HG03558 (cell line): ENCODE data around the gene CPNE9.

Experiments used
- ATAC-seq: cut with Tn5 transposase; IDR thresholded peaks from one replicate; pipeline ENCODE4 v1.9.1; 2021; ENCODE audit warnings: moderate number of reproducible peaks; ENCODE audit not compliant: unreplicated experiment; ENCODE audit errors: extremely low read depth

Gene CPNE9

GRCh38 chr3:9715136-9715535, 11.5 kb downstream of the CPNE9 start:
- ATAC-seq, result no peak

- no peak for ATAC-seq
These were observed 12.3 kb downstream of the CPNE9 start for GRCh38 chr3:9715764-9716437.

- no peak for ATAC-seq
These were observed 13.3 kb downstream of the CPNE9 start for GRCh38 chr3:9716801-9717555.

- no peak for ATAC-seq
These were observed 13.9 kb downstream of the CPNE9 start for GRCh38 chr3:9717563-9717962.

- ATAC-seq, result no peak
These were observed 14.5 kb downstream of the CPNE9 start for GRCh38 chr3:9718118-9718517.

- no peak for ATAC-seq
These were observed 17.5 kb downstream of the CPNE9 start for GRCh38 chr3:9721015-9721699.

GRCh38 chr3:9721700-9722060, 18.0 kb downstream of the CPNE9 start:
- ATAC-seq, result no peak

- ATAC-seq, result no peak
These were observed 22.3 kb downstream of the CPNE9 start for GRCh38 chr3:9725775-9726515.

- ATAC-seq, result no peak
These were observed 23.5 kb downstream of the CPNE9 start for GRCh38 chr3:9727041-9727595.

GRCh38 chr3:9727743-9728142, 24.1 kb downstream of the CPNE9 start:
- ATAC-seq, result no peak

- no peak for ATAC-seq
These were observed 25.8 kb downstream of the CPNE9 start for GRCh38 chr3:9729419-9729818.

- ATAC-seq, result peak; percentile 9
These were observed 27.1 kb downstream of the CPNE9 start for GRCh38 chr3:9730657-9731205.

- ATAC-seq, result peak; percentile 79
These were observed 27.8 kb downstream of the CPNE9 start, which contains the start of gene BRPF1 for GRCh38 chr3:9731206-9732079. Gene BRPF1 (plus strand): TSS chr3:9731735. CDS start chr3:9734141, 2,406 bp downstream.

- no peak for ATAC-seq
These were observed 28.6 kb downstream of the CPNE9 start for GRCh38 chr3:9732080-9732739.

- no peak for ATAC-seq
These were observed 29.1 kb downstream of the CPNE9 start for GRCh38 chr3:9732740-9733115.

- no peak for ATAC-seq
These were observed 33.2 kb downstream of the CPNE9 start for GRCh38 chr3:9736831-9737230.

- ATAC-seq, result no peak
These were observed 35.5 kb downstream of the CPNE9 start for GRCh38 chr3:9739181-9739580.

- ATAC-seq, result no peak
These were observed 38.9 kb downstream of the CPNE9 start for GRCh38 chr3:9742560-9742959.

GRCh38 chr3:9743548-9743947, 39.9 kb downstream of the CPNE9 start:
- no peak for ATAC-seq
